Neutrophil (primary cell): Measurements from ENCODE around the gene CFAP61.

Experiments used
- H3K27ac ChIP-seq: fragments of 200-600 bp; sonication (generic); 2 replicates; pipeline ENCODE4 v1.5.1; 2016; ENCODE audit warnings: mild to moderate bottlenecking, moderate library complexity
- H3K27me3 ChIP-seq: fragments of 200-600 bp; sonication (generic); 2 replicates; pipeline ENCODE4 v1.6.0; 2016; ENCODE audit warnings: mild to moderate bottlenecking
- H3K36me3 ChIP-seq: fragments of 200-600 bp; sonication (generic); 2 replicates; pipeline ENCODE4 v1.5.1; 2017
- H3K4me1 ChIP-seq, 2 experiments: fragments of 200-600 bp in 1 of 2; sonication (generic) in 1 of 2; 1 replicate in 1 of 2; 2 replicates in 1 of 2; pipeline versions ENCODE4 v1.5.1 to v1.6.1; 2013 to 2016; ENCODE audit warnings: low read depth in 1 of 2, low read length in 1 of 2, mild to moderate bottlenecking in 1 of 2, moderate library complexity in 1 of 2; ENCODE audit not compliant: control insufficient read depth in 1 of 2, insufficient read depth in 1 of 2
- H3K4me3 ChIP-seq, 2 experiments: fragments of 200-600 bp in 1 of 2; sonication (generic) in 1 of 2; 1 replicate in 1 of 2; 2 replicates in 1 of 2; pipeline ENCODE4 v1.5.1; 2013 to 2016; ENCODE audit warnings: low read depth in 1 of 2, low read length in 1 of 2, mild to moderate bottlenecking in 1 of 2, moderate library complexity in 1 of 2
- H3K9me3 ChIP-seq: fragments of 200-600 bp; sonication (generic); 2 replicates; pipeline ENCODE4 v1.5.1; 2016
- TF ChIP-seq, protein P1 (sequence below): fragments of 200-600 bp; sonication (generic); IDR thresholded peaks from 2 replicates; pipeline ENCODE4 v1.5.1; 2016; ENCODE audit warnings: antibody characterized with exemption

Gene CFAP61

GRCh38 chr20:20338133-20338730 is 285.9 kb downstream of the CFAP61 start:
- H3K4me3 ChIP-seq = no peak overlapping the region
- TF ChIP-seq, protein P1, sequence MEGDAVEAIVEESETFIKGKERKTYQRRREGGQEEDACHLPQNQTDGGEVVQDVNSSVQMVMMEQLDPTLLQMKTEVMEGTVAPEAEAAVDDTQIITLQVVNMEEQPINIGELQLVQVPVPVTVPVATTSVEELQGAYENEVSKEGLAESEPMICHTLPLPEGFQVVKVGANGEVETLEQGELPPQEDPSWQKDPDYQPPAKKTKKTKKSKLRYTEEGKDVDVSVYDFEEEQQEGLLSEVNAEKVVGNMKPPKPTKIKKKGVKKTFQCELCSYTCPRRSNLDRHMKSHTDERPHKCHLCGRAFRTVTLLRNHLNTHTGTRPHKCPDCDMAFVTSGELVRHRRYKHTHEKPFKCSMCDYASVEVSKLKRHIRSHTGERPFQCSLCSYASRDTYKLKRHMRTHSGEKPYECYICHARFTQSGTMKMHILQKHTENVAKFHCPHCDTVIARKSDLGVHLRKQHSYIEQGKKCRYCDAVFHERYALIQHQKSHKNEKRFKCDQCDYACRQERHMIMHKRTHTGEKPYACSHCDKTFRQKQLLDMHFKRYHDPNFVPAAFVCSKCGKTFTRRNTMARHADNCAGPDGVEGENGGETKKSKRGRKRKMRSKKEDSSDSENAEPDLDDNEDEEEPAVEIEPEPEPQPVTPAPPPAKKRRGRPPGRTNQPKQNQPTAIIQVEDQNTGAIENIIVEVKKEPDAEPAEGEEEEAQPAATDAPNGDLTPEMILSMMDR = no peak
- H3K36me3 ChIP-seq = no peaks in the 10 kb centered on the region
- H3K4me1 ChIP-seq = no peaks in the 10 kb centered on the region
- no peaks in the 10 kb centered on the region for H3K9me3 ChIP-seq
- H3K27me3 ChIP-seq = peaks cover 24% of the 10 kb centered on the region
- no peak overlapping the region for H3K27ac ChIP-seq

DNA sequence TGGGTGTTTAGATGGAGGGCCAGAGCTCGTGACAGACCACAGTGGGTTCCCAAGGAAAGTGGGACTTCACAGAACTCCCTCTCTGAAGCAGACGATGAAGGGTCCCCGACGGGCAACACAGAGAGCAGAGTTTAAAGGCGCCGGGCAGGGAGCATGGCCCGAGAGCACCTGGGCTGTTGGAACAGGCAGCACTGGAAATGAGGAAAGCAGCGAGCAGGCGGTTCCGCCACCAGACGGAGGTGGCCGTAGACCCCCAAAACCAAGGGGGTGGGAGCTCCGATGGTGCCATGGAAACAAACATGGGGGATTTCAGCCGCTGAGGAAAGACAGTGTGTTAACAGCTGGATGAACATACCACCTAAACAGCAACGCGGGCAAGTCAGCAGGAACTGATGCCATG is 288.1 kb downstream of the CFAP61 start:
- H3K9me3 ChIP-seq = no peaks in the 10 kb centered on the region
- H3K27ac ChIP-seq = no peak overlapping the region
- H3K36me3 ChIP-seq = no peaks in the 10 kb centered on the region
- TF ChIP-seq, protein P1 = no peak
- H3K4me1 ChIP-seq = no peaks in the 10 kb centered on the region
- no peak overlapping the region for H3K4me3 ChIP-seq
- H3K27me3 ChIP-seq = peaks cover 16% of the 10 kb centered on the region

DNA sequence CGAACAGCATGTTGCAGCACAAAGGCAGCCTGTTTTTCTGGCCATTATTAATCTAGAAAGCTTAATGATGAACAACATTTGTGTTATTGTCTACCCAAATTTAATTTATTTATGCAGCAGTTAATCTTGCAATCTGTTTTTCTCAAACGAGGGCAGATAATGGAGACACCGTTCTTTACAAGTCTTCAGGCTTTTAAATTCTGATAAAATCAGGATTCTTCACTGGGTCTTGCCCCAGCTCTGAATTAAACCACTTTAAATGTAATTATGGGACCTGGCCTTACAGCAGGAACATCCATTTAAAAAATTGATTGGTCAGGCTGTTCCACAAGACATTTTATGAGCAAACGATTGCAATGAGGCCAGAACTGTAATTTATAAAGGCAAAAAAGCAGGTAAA is 289.0 kb downstream of the CFAP61 start:
- H3K27ac ChIP-seq = no peak overlapping the region
- H3K27me3 ChIP-seq = peaks cover 15% of the 10 kb centered on the region
- no peaks in the 10 kb centered on the region for H3K4me1 ChIP-seq
- H3K4me3 ChIP-seq = no peak overlapping the region
- no peaks in the 10 kb centered on the region for H3K36me3 ChIP-seq
- TF ChIP-seq, protein P1 = no peak
- H3K9me3 ChIP-seq = no peaks in the 10 kb centered on the region

- no peaks in the 10 kb centered on the region for H3K36me3 ChIP-seq
- peaks cover 15% of the 10 kb centered on the region for H3K27me3 ChIP-seq
- no peak overlapping the region for H3K4me3 ChIP-seq
- H3K4me1 ChIP-seq = no peaks in the 10 kb centered on the region
- no peaks in the 10 kb centered on the region for H3K9me3 ChIP-seq
- H3K27ac ChIP-seq = no peak overlapping the region
- TF ChIP-seq, protein P1 = no peak
These were observed 289.7 kb downstream of the CFAP61 start for GRCh38 chr20:20342066-20342465.

DNA sequence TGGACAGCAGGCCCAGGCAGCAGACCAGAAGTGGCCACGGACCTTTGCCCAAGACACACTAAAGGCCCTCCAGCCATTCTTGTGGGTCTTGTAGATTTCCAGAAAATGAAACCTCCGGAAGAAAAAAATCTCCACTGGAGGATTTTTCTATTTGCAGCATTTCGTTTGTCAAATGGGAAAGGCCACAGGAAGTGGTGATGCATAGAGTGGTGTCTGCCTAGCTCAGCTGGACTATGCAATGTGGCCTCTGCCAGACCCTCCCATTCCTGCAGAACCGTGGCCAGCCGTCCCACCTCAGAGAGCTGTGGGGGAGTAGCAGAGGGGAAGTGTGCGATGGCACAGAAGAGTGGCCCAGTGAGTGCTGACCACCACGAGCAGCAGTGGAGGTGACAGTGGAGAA is 291.6 kb downstream of the CFAP61 start:
- Histone ChIP-seq H3K27me3 (peaks cover 18% of the 10 kb centered on the region), H3K4me1 (no peaks in the 10 kb centered on the region), H3K36me3 (no peaks in the 10 kb centered on the region), H3K9me3 (no peaks in the 10 kb centered on the region), H3K4me3 (no peak overlapping the region), H3K27ac (no peak overlapping the region)
- TF ChIP-seq, protein P1 = no peak

DNA sequence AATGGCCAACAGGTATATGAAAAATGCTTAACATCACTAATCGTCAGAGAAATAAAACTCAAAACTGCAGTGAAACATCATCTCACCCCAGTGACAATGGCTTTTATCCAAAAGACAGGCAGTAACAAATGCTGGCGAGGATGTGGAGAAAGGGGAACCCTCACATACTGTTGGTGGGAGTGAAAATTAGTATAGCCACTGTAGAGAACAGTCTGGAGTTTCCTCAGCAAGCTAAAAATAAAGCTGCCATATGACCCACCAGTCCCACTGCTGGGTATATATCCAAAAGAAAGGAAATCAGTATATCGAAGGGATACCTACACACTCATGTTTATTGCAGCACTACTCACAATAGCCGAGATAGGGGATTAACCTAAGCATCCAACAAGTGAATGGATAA is 292.1 kb downstream of the CFAP61 start:
- Histone ChIP-seq H3K27ac (no peak overlapping the region), H3K9me3 (no peaks in the 10 kb centered on the region), H3K4me1 (no peaks in the 10 kb centered on the region), H3K4me3 (no peak overlapping the region), H3K27me3 (peaks cover 22% of the 10 kb centered on the region), H3K36me3 (no peaks in the 10 kb centered on the region)
- TF ChIP-seq, protein P1 = no peak
